HUES48 (cell line): Measurements from ENCODE around the gene ADM2.

Source experiments
- H3K27ac ChIP-seq: one replicate; pipeline ENCODE4 v1.7.0; 2013; ENCODE audit warnings: low read depth, low read length, inconsistent platforms
- H3K27me3 ChIP-seq: 2 replicates; pipeline ENCODE4 v1.6.1; 2013; ENCODE audit warnings: mild to moderate bottlenecking, low read length; ENCODE audit not compliant: control insufficient read depth, insufficient read depth
- H3K36me3 ChIP-seq: 2 replicates; pipeline ENCODE4 v1.6.1; 2013; ENCODE audit warnings: low read length; ENCODE audit not compliant: control insufficient read depth, insufficient read depth
- H3K4me1 ChIP-seq: 2 replicates; pipeline ENCODE4 v1.6.1; 2013; ENCODE audit warnings: mild to moderate bottlenecking, low read length; ENCODE audit not compliant: control insufficient read depth, insufficient read depth
- H3K4me3 ChIP-seq: 2 replicates; pipeline ENCODE4 v1.5.1; 2013; ENCODE audit warnings: mild to moderate bottlenecking, low read depth, low read length
- H3K9ac ChIP-seq: 2 replicates; pipeline ENCODE4 v1.6.1; 2013; ENCODE audit warnings: mild to moderate bottlenecking, low read depth, low read length, moderate library complexity
- H3K9me3 ChIP-seq: 2 replicates; pipeline ENCODE4 v1.6.1; 2013; ENCODE audit warnings: low read length; ENCODE audit not compliant: control insufficient read depth, insufficient read depth

The ADM2 gene

DNA sequence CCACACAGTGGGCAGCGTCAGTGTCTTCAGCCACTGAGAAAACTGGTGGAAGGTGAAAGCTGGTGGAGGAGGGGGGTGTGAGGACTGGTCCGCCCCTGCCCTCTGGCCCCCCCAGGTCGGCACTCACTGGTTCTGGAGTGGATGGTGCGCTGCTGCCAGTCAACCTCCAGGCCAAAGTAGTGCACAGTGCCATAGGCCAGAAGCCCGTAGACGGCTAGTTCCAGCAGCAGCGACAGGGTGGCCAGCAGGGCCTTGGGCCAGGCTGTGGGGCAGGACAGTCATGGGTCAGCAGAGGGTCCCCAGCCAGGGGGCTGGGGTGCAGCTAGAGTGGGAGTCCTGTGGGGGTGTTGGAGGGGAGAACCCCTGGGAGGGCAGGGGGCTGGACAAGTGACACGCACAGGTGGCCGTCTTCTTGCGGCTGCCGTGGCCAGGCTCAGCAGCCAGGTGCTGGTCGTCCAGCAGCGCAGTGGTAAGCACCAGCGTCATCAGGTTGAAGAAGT, 24.0 kb downstream of the ADM2 start:
- Histone ChIP-seq H3K27ac (no peak overlapping the region), H3K4me3 (no peak overlapping the region), H3K4me1 (peaks cover 5% of the 10 kb centered on the region; the same call in 1 of the 2 replicates), H3K9ac (no peak overlapping the region), H3K9me3 (no peaks in the 10 kb centered on the region), H3K27me3 (no peaks in the 10 kb centered on the region), H3K36me3 (peaks cover 16% of the 10 kb centered on the region)

DNA sequence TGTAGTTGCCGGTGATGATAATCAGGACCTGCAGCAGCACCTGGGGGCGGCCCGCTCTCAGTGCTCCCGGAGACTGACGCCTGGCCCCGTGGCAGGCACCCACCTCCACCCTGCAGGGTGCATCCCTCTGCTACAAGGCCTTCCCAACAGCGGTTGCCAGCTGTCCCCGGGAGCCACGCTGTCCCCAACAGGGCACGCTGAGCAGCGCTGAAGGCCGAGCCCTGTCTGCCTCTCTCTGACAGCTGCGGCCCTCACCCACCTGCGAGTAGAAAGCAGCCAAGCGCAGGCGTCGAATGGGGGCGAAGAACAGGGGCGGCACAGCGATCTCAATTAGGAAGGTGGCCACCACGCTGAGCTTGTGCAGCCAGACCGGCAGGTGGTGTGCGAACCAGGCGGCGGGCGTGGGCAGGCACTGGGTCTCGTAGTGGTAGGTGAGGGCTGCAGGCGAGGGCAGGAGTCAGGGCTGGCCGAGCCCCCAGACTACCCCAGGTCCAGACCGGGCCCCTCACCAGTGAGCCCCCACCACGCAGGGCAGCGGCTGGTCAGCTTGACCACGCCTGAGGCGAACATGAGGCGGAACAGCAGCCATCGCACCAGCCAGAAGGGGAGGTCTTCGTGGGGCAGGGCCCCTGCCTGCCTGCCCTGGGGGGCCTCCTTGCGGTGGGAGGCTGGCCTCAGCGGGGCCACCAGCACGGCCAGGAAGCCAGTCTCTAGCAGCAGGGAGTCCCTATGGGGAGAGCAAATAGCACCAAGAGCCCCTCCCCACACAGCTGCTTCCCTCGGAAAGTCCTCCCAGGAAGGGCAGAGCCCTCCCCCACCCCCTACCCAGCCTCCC, 24.6 kb downstream of the ADM2 start:
- 0 out of 2 replicates have a peak overlapping the region, but pooled peaks have one; percentile 26 for H3K4me3 ChIP-seq
- no peak overlapping the region for H3K9ac ChIP-seq

DNA sequence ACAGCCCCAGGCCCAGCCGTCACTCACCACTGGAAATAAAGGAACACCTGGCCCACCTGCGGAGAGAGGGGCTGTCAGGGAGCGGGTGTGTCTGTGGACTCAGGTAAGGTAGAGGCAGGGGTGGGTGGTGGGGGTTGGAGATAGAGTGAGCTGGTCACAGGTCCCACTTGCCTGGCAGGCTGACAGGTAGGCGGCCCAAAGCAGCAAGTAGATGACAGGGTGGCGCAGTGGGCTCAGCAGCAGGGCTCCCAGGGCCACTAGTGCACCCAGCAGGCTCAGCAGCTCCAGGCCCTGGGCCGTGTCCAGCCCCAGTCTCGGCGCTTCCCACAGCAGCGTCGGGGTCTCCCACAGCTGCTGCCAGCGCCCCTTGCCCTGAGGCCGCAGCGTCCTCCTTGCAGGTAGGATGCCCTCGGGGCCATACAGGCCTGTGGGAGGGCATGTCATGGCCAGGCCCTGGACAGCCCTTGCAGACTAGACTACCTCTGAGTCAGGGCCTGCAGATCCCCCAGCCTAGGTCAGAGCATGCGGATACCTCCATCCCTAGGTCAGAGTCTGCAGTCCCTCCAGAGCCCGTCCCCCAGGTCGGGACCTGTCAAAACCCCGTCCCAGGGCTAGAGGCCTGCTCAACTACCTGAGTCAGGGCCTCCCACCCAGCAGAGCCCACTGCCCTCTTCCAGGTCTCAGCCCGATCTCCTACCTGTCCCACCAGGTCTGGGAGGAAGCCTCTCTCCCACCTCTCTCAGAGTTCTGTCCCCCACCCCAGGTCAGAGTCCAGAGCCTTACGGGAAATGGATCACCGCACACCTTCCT, 25.5 kb downstream of the ADM2 start:
- H3K36me3 ChIP-seq, result peaks cover 16% of the 10 kb centered on the region

More for the DNA sequence above, 24.6 kb downstream of the ADM2 start:
- peaks cover 16% of the 10 kb centered on the region for H3K36me3 ChIP-seq
- H3K27ac ChIP-seq, result no peak overlapping the region
- H3K4me1 ChIP-seq, result peaks cover 5% of the 10 kb centered on the region; the same call in 1 of the 2 replicates
- H3K9me3 ChIP-seq, result no peaks in the 10 kb centered on the region
- no peaks in the 10 kb centered on the region for H3K27me3 ChIP-seq

DNA sequence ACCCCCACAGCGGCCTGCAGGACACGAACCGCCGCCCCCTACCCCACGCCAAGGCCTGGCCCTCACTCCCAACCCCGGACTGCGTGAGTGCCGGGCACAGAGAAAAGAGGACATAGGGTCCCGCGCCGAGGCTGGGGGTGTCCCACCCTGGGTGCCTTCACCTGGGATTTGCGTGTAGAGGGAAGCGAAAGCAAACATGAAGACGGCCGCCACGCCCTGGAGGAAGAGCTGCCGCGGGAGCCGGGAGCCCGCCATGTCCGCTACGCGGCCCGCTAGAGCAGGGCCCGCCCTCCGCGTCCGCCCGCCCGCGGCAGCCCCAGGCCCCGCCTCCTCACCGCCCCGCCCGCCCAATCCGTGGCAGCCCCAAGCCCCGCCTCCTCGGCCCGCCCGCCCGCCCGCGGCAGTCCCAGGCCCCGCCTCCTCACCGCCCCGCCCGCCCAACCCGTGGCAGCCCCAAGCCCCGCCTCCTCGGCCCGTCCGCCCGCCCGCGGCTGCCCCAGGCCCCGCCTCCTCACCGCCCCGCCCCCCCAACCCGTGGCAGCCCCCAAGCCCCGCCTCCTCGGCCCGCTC, 26.2 kb downstream of the ADM2 start, which contains the start of gene LMF2:
TSS of gene LMF2 (minus strand) at position 282 of the 570 bp plus-strand sequence. CDS start at position 255, 27 bp downstream.
- Histone ChIP-seq H3K27me3 (no peaks in the 10 kb centered on the region), H3K4me1 (peaks cover 5% of the 10 kb centered on the region; the same call in 1 of the 2 replicates), H3K9ac (peak within 1 kb of the TSS; percentile 98), H3K4me3 (peak within 1 kb of the TSS; percentile 99), H3K27ac (peak within 1 kb of the TSS; percentile 96), H3K36me3 (peaks cover 16% of the 10 kb centered on the region), H3K9me3 (no peaks in the 10 kb centered on the region)

More for the DNA sequence above, 25.5 kb downstream of the ADM2 start:
- peak overlapping the region; percentile 48 for H3K9ac ChIP-seq
- peak overlapping the region; percentile 91 for H3K4me3 ChIP-seq
- H3K27ac ChIP-seq, result no peak overlapping the region
- peaks cover 5% of the 10 kb centered on the region; the same call in 1 of the 2 replicates for H3K4me1 ChIP-seq
- H3K27me3 ChIP-seq, result no peaks in the 10 kb centered on the region
- H3K9me3 ChIP-seq, result no peaks in the 10 kb centered on the region

DNA sequence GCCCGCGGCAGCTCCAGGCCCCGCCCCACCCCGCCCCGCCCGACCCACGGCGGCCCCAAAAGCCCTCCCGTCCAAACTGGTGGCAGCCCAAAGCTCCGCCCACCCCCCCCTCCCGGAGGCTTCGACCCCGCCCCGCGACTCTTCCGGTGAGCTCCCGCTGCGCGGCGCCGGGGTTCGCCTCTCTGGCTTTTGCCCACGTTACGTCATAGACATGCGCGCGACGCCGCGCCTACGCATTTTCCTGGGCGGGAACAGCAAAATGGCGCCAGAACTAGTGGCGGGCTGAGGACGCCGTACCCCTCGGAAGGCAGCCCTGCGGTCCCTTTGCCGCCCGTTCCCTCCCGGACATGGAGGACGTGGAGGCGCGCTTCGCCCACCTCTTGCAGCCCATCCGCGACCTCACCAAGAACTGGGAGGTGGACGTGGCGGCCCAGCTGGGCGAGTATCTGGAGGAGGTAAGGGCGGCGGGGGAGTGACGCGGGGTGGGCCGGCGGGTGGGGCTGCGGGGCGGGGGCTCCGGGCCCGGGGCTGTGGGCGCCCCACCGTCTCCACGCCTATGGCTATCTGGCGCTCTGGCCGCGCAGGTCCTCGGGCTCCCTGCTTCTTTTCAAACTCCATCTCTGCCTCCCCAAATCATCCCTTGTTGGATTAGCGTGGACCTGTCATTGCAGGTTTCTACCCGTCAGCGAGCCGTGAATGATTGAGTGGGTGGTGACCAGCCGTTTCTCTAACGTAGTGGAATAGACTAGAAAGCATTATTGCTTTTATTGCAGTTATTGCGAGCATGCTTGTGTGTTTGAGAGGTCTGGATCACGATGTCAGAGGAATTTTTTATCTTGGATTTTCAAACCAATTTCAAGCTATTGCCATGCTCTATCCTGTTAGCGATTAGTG, 26.9 kb downstream of the ADM2 start, which contains the start of gene NCAPH2:
TSS of gene NCAPH2 (plus strand) at position 234 of the 894 bp plus-strand sequence. CDS start at position 348, 114 bp downstream.
- Histone ChIP-seq H3K9me3 (no peaks in the 10 kb centered on the region), H3K27me3 (no peaks in the 10 kb centered on the region), H3K4me1 (peaks cover 5% of the 10 kb centered on the region; the same call in 1 of the 2 replicates), H3K36me3 (peaks cover 16% of the 10 kb centered on the region), H3K4me3 (peak within 1 kb of the TSS; percentile 99), H3K9ac (peak within 1 kb of the TSS; percentile 98), H3K27ac (peak within 1 kb of the TSS; percentile 96)

DNA sequence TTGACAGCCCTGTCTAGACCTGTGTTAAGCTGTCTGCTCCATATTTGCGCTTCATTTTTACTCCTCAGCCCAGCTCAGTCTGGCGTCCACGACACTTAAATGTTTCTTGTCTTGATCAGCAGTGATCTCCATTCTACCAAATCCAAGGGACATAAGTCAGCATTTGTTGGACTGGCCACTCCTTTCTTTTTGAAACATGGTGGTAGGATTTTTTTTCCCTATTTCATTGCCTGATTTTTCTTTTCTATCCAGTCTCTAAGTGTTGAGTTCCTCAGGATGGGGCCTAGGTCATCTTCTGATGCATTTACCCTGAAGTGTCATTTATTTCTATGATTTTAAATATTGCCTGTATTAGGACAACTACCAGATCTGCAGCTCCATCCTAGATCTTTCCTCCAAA, 27.6 kb downstream of the ADM2 start:
- Histone ChIP-seq H3K27me3 (no peaks in the 10 kb centered on the region), H3K4me1 (peaks cover 5% of the 10 kb centered on the region; the same call in 1 of the 2 replicates), H3K27ac (peak overlapping the region; percentile 96)

DNA sequence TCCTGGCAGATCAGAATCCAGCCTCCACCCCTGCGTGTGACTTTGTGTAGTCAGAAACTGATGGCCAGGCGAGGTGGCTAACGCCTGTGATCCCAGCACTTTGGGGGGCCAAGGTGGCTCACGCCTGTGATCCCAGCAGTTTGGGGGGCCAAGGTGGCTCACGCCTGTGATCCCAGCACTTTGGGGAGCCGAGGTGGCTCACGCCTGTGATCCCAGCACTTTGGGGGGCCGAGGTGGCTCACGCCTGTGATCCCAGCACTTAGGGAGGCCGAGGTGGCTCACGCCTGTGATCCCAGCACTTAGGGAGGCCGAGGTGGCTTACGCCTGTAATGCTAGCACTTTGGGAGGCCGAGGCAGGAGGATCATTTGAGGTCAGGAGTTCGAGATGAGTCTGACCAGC, 31.8 kb downstream of the ADM2 start:
- Histone ChIP-seq H3K27me3 (no peaks in the 10 kb centered on the region), H3K27ac (no peak overlapping the region), H3K4me1 (peaks cover 5% of the 10 kb centered on the region; the same call in 1 of the 2 replicates), H3K9me3 (no peaks in the 10 kb centered on the region), H3K9ac (no peak overlapping the region), H3K4me3 (no peak overlapping the region), H3K36me3 (peaks cover 18% of the 10 kb centered on the region)

More for the DNA sequence above, 27.6 kb downstream of the ADM2 start:
- Histone ChIP-seq H3K4me3 (peak overlapping the region; percentile 99), H3K9ac (peak overlapping the region; percentile 98; the same call in 1 of the 2 replicates), H3K9me3 (no peaks in the 10 kb centered on the region), H3K36me3 (peaks cover 16% of the 10 kb centered on the region)

DNA sequence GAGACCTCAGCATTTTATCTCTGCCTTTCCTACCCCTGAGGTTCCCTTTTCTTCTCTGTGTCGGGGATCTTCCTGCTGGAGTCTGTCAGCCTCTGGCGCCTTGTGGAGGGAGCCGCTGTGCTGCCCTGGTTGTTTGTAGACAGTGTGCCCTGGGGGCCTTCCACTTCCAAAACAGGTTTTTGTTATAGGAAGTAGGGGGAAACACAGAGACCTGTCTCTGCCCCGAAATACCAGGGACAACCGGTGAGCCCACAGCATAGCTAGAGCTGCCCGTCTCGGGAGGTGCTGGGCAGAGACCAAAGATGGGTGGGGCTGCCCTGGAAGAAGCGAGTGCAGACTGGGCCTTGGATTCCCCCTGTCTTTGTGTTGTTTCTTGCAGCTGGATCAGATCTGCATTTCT, 34.7 kb downstream of the ADM2 start:
- Histone ChIP-seq H3K9me3 (no peaks in the 10 kb centered on the region), H3K36me3 (peaks cover 37% of the 10 kb centered on the region), H3K9ac (no peak overlapping the region), H3K27ac (no peak overlapping the region), H3K27me3 (no peaks in the 10 kb centered on the region), H3K4me3 (no peak overlapping the region), H3K4me1 (no peaks in the 10 kb centered on the region)

DNA sequence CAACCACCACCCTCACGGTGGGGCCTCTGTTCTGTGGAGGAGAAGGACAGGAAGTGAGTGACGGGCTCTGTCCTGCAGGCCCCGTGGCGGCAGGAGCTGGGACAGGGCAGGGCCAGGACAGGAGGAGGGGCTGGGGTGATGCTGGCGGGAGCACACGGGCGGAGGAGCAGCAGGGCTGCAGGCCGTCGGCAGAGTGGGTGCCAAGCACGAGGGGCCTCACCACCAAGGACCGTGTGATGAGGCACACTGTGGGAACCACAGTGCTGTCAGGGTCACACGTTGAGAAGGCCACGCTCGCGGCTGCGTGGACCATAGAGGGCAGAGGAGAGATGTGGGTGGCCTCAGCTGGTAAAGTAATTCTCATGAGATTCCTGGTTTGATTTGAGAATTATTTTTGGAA, 35.5 kb downstream of the ADM2 start:
- H3K36me3 ChIP-seq, result peaks cover 45% of the 10 kb centered on the region
- no peak overlapping the region for H3K27ac ChIP-seq
- no peaks in the 10 kb centered on the region for H3K4me1 ChIP-seq
- no peaks in the 10 kb centered on the region for H3K9me3 ChIP-seq
- H3K9ac ChIP-seq, result no peak overlapping the region
- H3K27me3 ChIP-seq, result no peaks in the 10 kb centered on the region
- no peak overlapping the region for H3K4me3 ChIP-seq
